Breast epithelium (tissue), 4 donors: Measurements from ENCODE around the gene MEG3. TPM values are rescaled to one million over a fixed set of nuclear protein-coding genes. Genes with fewer than 3 reads are reported as not detected.
A peak's percentile ranks its signal among the peaks of the same experiment; 100 is the strongest.

ENCODE experiments used
- DNase-seq, 2 donors: peaks; one replicate each; pipeline ENCODE4 v3.0.0-alpha.2; 2019; ENCODE audit warnings: low spot score in 2 of 2
- H3K27ac ChIP-seq, 2 donors: fragments of 200-600 bp; sonication (generic) in 1 of 2; one replicate each; pipeline ENCODE4 v1.5.1; 2016 to 2019; ENCODE audit warnings: mild to moderate bottlenecking in 1 of 2
- H3K27me3 ChIP-seq, 2 donors: fragments of 200-600 bp; sonication (generic) in 1 of 2; one replicate each; pipeline versions ENCODE4 v1.5.1 to v1.6.0; 2017 to 2019; ENCODE audit warnings: control low read depth in 1 of 2, mild to moderate bottlenecking in 1 of 2
- H3K36me3 ChIP-seq: fragments of 200-600 bp; one replicate; pipeline ENCODE4 v1.5.1; 2019
- H3K4me1 ChIP-seq, 2 donors: fragments of 200-600 bp; sonication (generic); one replicate each; pipeline ENCODE4 v1.5.1; 2016 to 2019; ENCODE audit warnings: control low read depth in 1 of 2
- H3K4me3 ChIP-seq, 3 donors: fragments of 200-600 bp; sonication (generic); 1 replicate in 2 of 3; 2 replicates in 1 of 3; pipeline ENCODE4 v1.5.1; 2016 to 2019; ENCODE audit warnings: mild to moderate bottlenecking in 3 of 3, moderate library complexity in 2 of 3
- H3K9me3 ChIP-seq, 2 donors: fragments of 200-600 bp; sonication (generic) in 1 of 2; one replicate each; pipeline ENCODE4 v1.5.1; 2016 to 2019; ENCODE audit warnings: control low read depth in 1 of 2
- POLR2A ChIP-seq: fragments of 450-650 bp; IDR thresholded peaks from one replicate; pipeline ENCODE4 v1.6.1; 2016; ENCODE audit warnings: antibody characterized with exemption, mild to moderate bottlenecking, moderate library complexity
- POLR2AphosphoS5 ChIP-seq, 3 donors: sonication (generic); formaldehyde crosslinking; IDR thresholded peaks; one replicate each; pipeline ENCODE4 v1.6.1; 2017; ENCODE audit warnings: antibody characterized with exemption in 3 of 3
- intact Hi-C: fragments of 100-400 bp; cut with DNase I; formaldehyde crosslinking; loops from one replicate; pipeline ENCODE4 v1.15.1; 2023; ENCODE audit warnings: low total_unique reads
- total RNA-seq, 3 donors: library from RNA; depleted of rRNA; stranded (reverse); fragments of >200 nt; gene quantifications; one replicate each; pipeline ENCODE4 v1.1.0, GENCODE V29; 2016
- TF ChIP-seq, protein P1 (sequence below), 3 donors: fragments of 450-650 bp; IDR thresholded peaks; one replicate each; pipeline ENCODE4 v1.5.1; 2016 to 2017; ENCODE audit warnings: antibody characterized with exemption in 3 of 3, mild to moderate bottlenecking in 3 of 3, moderate library complexity in 3 of 3

The MEG3 gene
- total RNA-seq, 3 donors from 2014 or later, result 45.2 to 68.8 (median 49.8) TPM

DNA sequence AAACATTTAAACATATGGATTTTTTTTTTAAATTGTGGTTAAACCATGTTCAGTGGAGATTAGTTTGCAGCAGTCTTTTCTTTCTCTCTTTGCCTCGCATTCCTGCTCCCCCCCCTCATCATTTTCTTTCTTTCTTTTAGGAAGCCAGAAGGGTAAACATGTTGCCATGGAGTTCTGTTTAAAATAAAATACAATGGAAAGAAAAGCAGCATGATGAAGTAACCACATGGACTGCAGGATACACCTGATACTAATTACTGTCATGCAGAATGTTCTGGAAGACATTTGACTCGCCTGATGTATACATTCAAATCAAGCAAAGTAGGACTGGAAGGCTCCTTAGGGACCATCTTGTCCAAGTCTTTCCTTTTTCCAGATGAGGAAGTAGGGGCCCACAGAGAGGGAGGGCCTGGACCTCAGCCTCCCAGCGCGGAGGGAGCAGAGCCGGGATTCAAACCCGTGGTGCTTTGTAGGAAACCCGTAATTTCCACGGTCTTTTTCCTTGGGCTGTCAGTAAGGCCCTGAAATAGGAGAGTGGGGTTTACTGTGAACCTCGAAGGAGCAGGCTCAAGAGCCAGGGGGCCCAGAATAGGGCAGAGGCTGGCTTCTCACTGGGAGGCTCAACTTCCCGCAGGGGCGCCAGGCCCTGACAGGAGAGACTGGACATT, 2.4 kb upstream of the MEG3 start:
- Histone ChIP-seq H3K27me3 (peaks cover 0 to 19% of the 10 kb centered on the region in 2 donors), H3K36me3 (no peaks in the 10 kb centered on the region), H3K4me3 (no peak overlapping the region), H3K9me3 (peaks cover 3 to 9% of the 10 kb centered on the region in 2 donors), H3K27ac (no peak overlapping the region), H3K4me1 (no peaks in the 10 kb centered on the region)
- no peak for DNase-seq
- no peak for TF ChIP-seq POLR2AphosphoS5 (IDR thresholded peaks at IDR 0.05)
- no peak for TF ChIP-seq POLR2A
- TF ChIP-seq, protein P1, sequence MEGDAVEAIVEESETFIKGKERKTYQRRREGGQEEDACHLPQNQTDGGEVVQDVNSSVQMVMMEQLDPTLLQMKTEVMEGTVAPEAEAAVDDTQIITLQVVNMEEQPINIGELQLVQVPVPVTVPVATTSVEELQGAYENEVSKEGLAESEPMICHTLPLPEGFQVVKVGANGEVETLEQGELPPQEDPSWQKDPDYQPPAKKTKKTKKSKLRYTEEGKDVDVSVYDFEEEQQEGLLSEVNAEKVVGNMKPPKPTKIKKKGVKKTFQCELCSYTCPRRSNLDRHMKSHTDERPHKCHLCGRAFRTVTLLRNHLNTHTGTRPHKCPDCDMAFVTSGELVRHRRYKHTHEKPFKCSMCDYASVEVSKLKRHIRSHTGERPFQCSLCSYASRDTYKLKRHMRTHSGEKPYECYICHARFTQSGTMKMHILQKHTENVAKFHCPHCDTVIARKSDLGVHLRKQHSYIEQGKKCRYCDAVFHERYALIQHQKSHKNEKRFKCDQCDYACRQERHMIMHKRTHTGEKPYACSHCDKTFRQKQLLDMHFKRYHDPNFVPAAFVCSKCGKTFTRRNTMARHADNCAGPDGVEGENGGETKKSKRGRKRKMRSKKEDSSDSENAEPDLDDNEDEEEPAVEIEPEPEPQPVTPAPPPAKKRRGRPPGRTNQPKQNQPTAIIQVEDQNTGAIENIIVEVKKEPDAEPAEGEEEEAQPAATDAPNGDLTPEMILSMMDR (IDR thresholded peaks at IDR 0.05), result no peak
- intact Hi-C loops, result no loop called here

DNA sequence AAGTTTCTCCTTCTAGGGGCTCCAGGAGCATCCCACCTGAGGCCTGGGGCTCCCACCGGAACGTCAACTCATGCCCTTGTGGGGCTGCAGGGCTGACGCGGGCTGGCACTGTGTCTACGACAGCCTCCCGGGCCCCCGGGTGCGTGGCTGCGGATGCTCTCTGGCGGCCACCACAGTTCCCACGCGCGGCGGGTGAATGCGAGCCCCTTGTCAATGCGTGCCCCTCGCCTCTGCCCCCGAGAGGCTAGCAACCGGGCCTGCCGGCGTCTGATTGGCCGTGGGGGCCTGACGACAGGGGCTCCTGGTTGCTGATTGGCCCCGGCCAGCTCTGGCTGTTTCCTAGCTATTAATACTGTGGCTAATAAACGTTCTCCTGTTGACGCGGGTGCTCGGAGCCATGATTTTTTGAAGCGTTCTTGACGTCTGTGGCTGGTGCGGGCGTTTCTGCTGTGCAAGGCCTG, 1.8 kb upstream of the MEG3 start:
- Histone ChIP-seq H3K27me3 (peaks cover 0 to 19% of the 10 kb centered on the region in 2 donors), H3K4me3 (no peak overlapping the region), H3K27ac (no peak overlapping the region), H3K36me3 (no peaks in the 10 kb centered on the region), H3K9me3 (peaks cover 3 to 9% of the 10 kb centered on the region in 2 donors), H3K4me1 (no peaks in the 10 kb centered on the region)
- no peak for TF ChIP-seq POLR2AphosphoS5 (IDR thresholded peaks at IDR 0.05)
- TF ChIP-seq POLR2A, result no peak
- TF ChIP-seq, protein P1 (IDR thresholded peaks at IDR 0.05), result no peak
- intact Hi-C loops, result no loop called here
- no peak for DNase-seq

- intact Hi-C loops, result no loop called here
- TF ChIP-seq POLR2A (no peak), POLR2AphosphoS5 (IDR thresholded peaks at IDR 0.05) (no peak)
- TF ChIP-seq, protein P1 (IDR thresholded peaks at IDR 0.05), result no peak
- peaks cover 0 to 19% of the 10 kb centered on the region in 2 donors for H3K27me3 ChIP-seq
- H3K4me3 ChIP-seq, result peak overlapping the region; percentile 43 to 56 (median 47)
- H3K9me3 ChIP-seq, result peaks cover 3 to 9% of the 10 kb centered on the region in 2 donors
- H3K27ac ChIP-seq, result no peak overlapping the region
- DNase-seq, result no peak
- H3K4me1 ChIP-seq, result no peaks in the 10 kb centered on the region
- no peaks in the 10 kb centered on the region for H3K36me3 ChIP-seq
Observed at GRCh38 chr14:100824901-100825712, 811 bp upstream of the MEG3 start.

DNA sequence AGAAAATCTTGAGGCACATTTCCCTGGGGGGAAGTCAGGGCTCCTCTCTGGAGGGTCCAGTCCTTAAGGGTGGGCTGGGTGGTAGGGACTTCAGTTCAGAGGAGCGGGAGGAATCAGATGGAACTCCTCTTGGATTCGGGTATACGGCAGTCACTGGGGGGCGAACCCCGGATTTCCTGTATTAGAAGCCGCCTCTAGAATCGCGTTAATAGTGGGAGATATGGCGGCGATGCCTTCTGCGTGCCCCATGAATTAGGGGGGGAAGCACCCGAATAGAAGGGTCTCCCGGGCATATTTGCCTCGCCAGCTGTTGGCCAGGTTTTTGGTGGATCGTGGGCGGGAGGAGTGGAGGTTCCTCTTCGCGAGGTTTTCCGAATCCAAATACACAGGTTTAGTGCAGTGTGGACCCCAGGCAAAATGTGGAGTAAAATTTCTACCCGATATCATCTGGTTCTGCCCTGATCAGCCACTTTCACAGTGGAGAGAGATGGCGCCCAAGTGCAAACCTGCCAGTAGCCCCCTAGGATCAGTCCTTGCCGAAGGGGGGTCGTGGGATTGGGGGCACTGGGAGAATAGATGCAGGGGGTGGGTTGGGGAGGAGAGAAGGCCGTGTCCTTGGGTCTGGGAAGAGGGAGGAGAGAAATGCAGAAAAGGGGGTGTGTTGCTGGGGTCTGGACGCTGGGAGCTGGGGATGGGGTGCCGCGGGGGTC, 628 bp downstream of the MEG3 start:
- DNase-seq, result no peak
- Histone ChIP-seq H3K9me3 (peaks cover 3 to 9% of the 10 kb centered on the region in 2 donors), H3K27me3 (peaks cover 0 to 19% of the 10 kb centered on the region in 2 donors), H3K4me3 (peak overlapping the region; percentile 43 to 56 (median 47)), H3K27ac (peak overlapping the region; percentile 45 to 67), H3K36me3 (no peaks in the 10 kb centered on the region), H3K4me1 (no peaks in the 10 kb centered on the region)
- TF ChIP-seq POLR2AphosphoS5 (IDR thresholded peaks at IDR 0.05) (no peak), POLR2A (no peak)
- TF ChIP-seq, protein P1 (IDR thresholded peaks at IDR 0.05), result no peak
- intact Hi-C loops, result no loop called here
